SK-N-MC (cell line): ENCODE results near the gene GCFC2.

Experiments
- EZH2 ChIP-seq: fragments of 200-600 bp; sonication (generic); IDR thresholded peaks from one replicate; pipeline ENCODE4 v1.6.1; 2017; ENCODE audit warnings: antibody characterized with exemption
- FOXP2 ChIP-seq: optimal IDR thresholded peaks from 2 replicates; pipeline ENCODE3; 2011; ENCODE audit warnings: mild to moderate bottlenecking, moderate library complexity; ENCODE audit not compliant: insufficient read depth; ENCODE audit errors: extremely low read length, control extremely low read depth
- POLR2AphosphoS5 ChIP-seq: IDR thresholded peaks from 2 replicates; pipeline ENCODE4 v1.6.1; 2012; ENCODE audit warnings: mild to moderate bottlenecking, low read depth, low read length, borderline replicate concordance

- TF ChIP-seq EZH2, result no peak
- TF ChIP-seq POLR2AphosphoS5, result no peak
- TF ChIP-seq FOXP2, result no peak
Observed at GRCh38 chr2:75719616-75720015, 8.9 kb upstream of the GCFC2 start.
